SK-N-SH (cell line): ENCODE data around the gene NR2F1. TPM values are rescaled to one million over a fixed set of nuclear protein-coding genes. Genes with fewer than 3 reads are reported as not detected.

ENCODE experiments used
- CTCF ChIA-PET: fragments of 300-600, 350-600 bp; formaldehyde crosslinking; extraction: SDS; loops from one replicate; lab custom pipeline; 2021; lab: Yijun Ruan, JAX
- POLR2A ChIA-PET: fragments of 350-600 bp; sonication (Branson Sonifier 250); formaldehyde crosslinking; extraction: SDS; loops from one replicate; lab custom pipeline; 2020; ENCODE audit warnings: antibody characterized with exemption, inconsistent platforms; lab: Yijun Ruan, JAX
- DNase-seq: peaks from one replicate; pipeline ENCODE4 v3.0.0; 2012
- H2AFZ ChIP-seq: fragments of 200-600 bp; sonication (generic); 2 replicates; pipeline ENCODE4 v1.8.1; 2016; ENCODE audit warnings: antibody characterized with exemption, mild to moderate bottlenecking, low read depth
- H3F3A ChIP-seq: fragments of 200-600 bp; sonication (generic); replicated peaks from 2 replicates; pipeline ENCODE3; 2016; ENCODE audit warnings: antibody characterized with exemption, mild to moderate bottlenecking; ENCODE audit not compliant: insufficient read depth
- H3K27ac ChIP-seq, 2 experiments: fragments of 200-500 bp in 1 of 2; fragments of 200-600 bp in 1 of 2; sonication (Bioruptor generic) in 1 of 2; sonication (generic), shearing (Covaris generic) in 1 of 2; 2 replicates each; pipeline versions ENCODE4 v1.5.1 to v1.6.1; 2014 to 2016; ENCODE audit warnings: low read depth in 2 of 2, inconsistent platforms in 1 of 2, low read length in 1 of 2, mild to moderate bottlenecking in 1 of 2, mixed read lengths in 1 of 2
- H3K27me3 ChIP-seq: fragments of 200-600 bp; sonication (generic), shearing (Covaris generic); 2 replicates; pipeline ENCODE4 v1.6.1; 2016; ENCODE audit warnings: mixed run types; ENCODE audit not compliant: insufficient read depth
- H3K36me3 ChIP-seq, 2 experiments: fragments of 200-500 bp in 1 of 2; fragments of 200-600 bp in 1 of 2; sonication (Bioruptor generic) in 1 of 2; sonication (generic) in 1 of 2; replicated peaks in 1 of 2; 2 replicates each; pipeline versions ENCODE3 to v1.5.1; 2014 to 2016; ENCODE audit warnings: low read length in 1 of 2, mild to moderate bottlenecking in 1 of 2; ENCODE audit not compliant: insufficient read depth in 2 of 2, control insufficient read depth in 1 of 2
- H3K4me1 ChIP-seq, 2 experiments: fragments of 200-500 bp in 1 of 2; fragments of 200-600 bp in 1 of 2; sonication (Bioruptor generic) in 1 of 2; sonication (generic), shearing (Covaris generic) in 1 of 2; 2 replicates each; pipeline versions ENCODE4 v1.5.1 to v1.6.1; 2014 to 2016; ENCODE audit warnings: low read depth in 1 of 2, low read length in 1 of 2, mixed run types in 1 of 2; ENCODE audit not compliant: insufficient read depth in 2 of 2, control insufficient read depth in 1 of 2
- H3K4me2 ChIP-seq: fragments of 200-600 bp; sonication (generic), shearing (Covaris generic); 2 replicates; pipeline ENCODE4 v1.6.1; 2017; ENCODE audit warnings: mixed run types
- H3K4me3 ChIP-seq, 2 experiments: fragments of 200-500 bp in 1 of 2; fragments of 200-600 bp in 1 of 2; sonication (Bioruptor generic) in 1 of 2; sonication (generic), shearing (Covaris generic) in 1 of 2; 2 replicates each; pipeline versions ENCODE4 v1.5.1 to v1.8.1; 2014 to 2016; ENCODE audit warnings: low read depth in 2 of 2, inconsistent platforms in 1 of 2, low read length in 1 of 2, mild to moderate bottlenecking in 1 of 2, mixed read lengths in 1 of 2, moderate library complexity in 1 of 2
- H3K79me2 ChIP-seq: fragments of 200-600 bp; sonication (generic); 2 replicates; pipeline ENCODE4 v1.8.1; 2017; ENCODE audit warnings: mild to moderate bottlenecking; ENCODE audit not compliant: insufficient read depth
- H3K9ac ChIP-seq: fragments of 200-600 bp; sonication (generic); 2 replicates; pipeline ENCODE4 v1.6.1; 2017; ENCODE audit warnings: mixed run types
- H3K9me2 ChIP-seq: fragments of 200-600 bp; sonication (generic); 2 replicates; pipeline ENCODE4 v1.6.1; 2017; ENCODE audit warnings: mixed run types
- H3K9me3 ChIP-seq: fragments of 200-600 bp; sonication (generic); 2 replicates; pipeline ENCODE4 v1.6.1; 2017; ENCODE audit warnings: mixed run types, mild to moderate bottlenecking, moderate library complexity
- H4K20me1 ChIP-seq: fragments of 200-600 bp; sonication (generic); 2 replicates; pipeline ENCODE4 v1.6.1; 2017; ENCODE audit warnings: mild to moderate bottlenecking, mixed run types; ENCODE audit not compliant: insufficient read depth
- EP300 ChIP-seq, 2 experiments: IDR thresholded peaks; 2 replicates each; pipeline versions ENCODE4 v1.4.0 to v1.6.1; 2012; ENCODE audit warnings: borderline replicate concordance in 1 of 2, low read depth in 1 of 2, low read length in 1 of 2
- FOSL2 ChIP-seq: IDR thresholded peaks from 2 replicates; pipeline ENCODE4 v1.4.0; 2012; ENCODE audit warnings: low read depth, mild to moderate bottlenecking, moderate library complexity, borderline replicate concordance
- GATA2 ChIP-seq: sonication (generic); formaldehyde crosslinking; IDR thresholded peaks from 2 replicates; pipeline ENCODE4 v1.5.0; 2020; ENCODE audit warnings: mild to moderate bottlenecking, missing genetic modification reagents
- JUND ChIP-seq: IDR thresholded peaks from 2 replicates; pipeline ENCODE4 v1.4.0; 2012
- POLR2AphosphoS5 ChIP-seq: IDR thresholded peaks from 2 replicates; pipeline ENCODE4 v1.6.1; 2012; ENCODE audit warnings: low read depth, low read length
- RAD21 ChIP-seq: IDR thresholded peaks from 2 replicates; pipeline ENCODE4 v1.6.1; 2012; ENCODE audit warnings: mild to moderate bottlenecking, low read length
- RCOR1 ChIP-seq: fragments of 150-350 bp; IDR thresholded peaks from 2 replicates; pipeline ENCODE4 v1.6.1; 2017; ENCODE audit warnings: antibody characterized with exemption, low read length
- RXRA ChIP-seq: IDR thresholded peaks from 2 replicates; pipeline ENCODE4 v1.4.0; 2012; ENCODE audit warnings: low read depth, mild to moderate bottlenecking, borderline replicate concordance
- TEAD4 ChIP-seq: IDR thresholded peaks from 2 replicates; pipeline ENCODE4 v1.4.0; 2012; ENCODE audit warnings: mild to moderate bottlenecking, borderline replicate concordance; ENCODE audit not compliant: insufficient read depth
- WGBS: methylation state at CpG from one replicate; pipeline ENCODE4 v1.1.6; 2017; ENCODE audit warnings: low lambda C conversion rate; 5-methylcytosine and 5-hydroxymethylcytosine counted together
- polyA plus RNA-seq, 3 experiments: library from polyadenylated mRNA; depleted of rRNA; stranded (reverse); fragments of >200 nt; gene quantifications; 2 replicates each; pipeline ENCODE4 v1.2.3, GENCODE V29; 2012
- TF ChIP-seq, protein P1 (sequence below): fragments of 150-350 bp; IDR thresholded peaks from 2 replicates; pipeline ENCODE4 v1.6.1; 2016; ENCODE audit warnings: mild to moderate bottlenecking, low read depth, low read length
- TF ChIP-seq, protein P2 (sequence below): IDR thresholded peaks from 2 replicates; pipeline ENCODE4 v1.6.1; 2012; ENCODE audit warnings: mild to moderate bottlenecking, low read depth, low read length, moderate library complexity
- TF ChIP-seq, protein P3 (sequence below): fragments of 150-350 bp; IDR thresholded peaks from 2 replicates; pipeline ENCODE4 v1.6.1; 2017; ENCODE audit warnings: antibody characterized with exemption, low read length, low read depth, borderline replicate concordance
- TF ChIP-seq, protein P4 (sequence below): IDR thresholded peaks from 2 replicates; pipeline ENCODE4 v1.4.0; 2012; ENCODE audit warnings: low read depth

NR2F1 gene
- polyA plus RNA-seq, 1 of the 3 experiments (the other 2 are of a cell fraction), result 47.1 TPM

DNA sequence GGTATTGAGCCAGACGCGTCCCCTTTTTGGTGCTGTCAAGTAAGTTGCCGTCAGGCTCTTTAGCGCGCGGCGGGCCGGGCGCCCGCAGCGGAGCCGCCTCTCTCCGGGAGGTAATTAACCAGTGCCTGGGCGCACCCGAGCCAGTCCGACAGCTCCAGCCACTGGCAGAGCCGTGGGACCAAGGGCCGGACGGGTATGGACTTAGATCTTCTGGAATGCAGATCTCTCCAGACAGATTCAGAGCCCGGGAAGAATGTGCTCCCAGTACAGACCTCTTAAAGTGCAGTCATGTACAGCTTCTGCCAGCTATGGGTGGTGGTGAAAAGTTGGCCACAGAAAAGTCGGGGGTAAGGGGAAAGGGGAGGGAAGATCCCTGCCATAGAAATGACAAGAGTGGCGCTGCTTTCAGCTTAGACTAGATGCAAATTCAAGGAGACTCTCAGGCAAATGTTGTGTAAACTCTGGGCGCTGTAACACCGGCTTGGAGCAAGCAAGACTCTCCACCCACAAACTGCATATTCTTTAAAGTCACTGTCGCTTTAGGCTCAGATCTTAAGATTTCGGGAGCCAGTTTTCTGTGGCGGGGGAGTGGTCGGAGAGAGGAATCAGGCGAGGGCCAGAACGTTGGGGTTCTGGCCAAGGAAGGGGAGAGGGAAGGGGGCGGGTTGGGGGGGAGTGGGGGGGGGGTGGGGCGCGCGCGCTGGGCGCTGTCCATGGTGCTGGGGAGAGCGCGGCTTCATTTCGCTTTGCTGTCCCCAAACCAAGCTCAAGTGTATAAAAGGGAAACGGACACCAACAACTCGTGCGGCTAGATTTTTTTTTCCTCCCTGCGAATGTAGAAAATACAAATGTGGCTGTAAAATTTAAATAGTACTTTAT is 29.2 kb downstream of the NR2F1 start (continued):
- TF ChIP-seq, protein P1, sequence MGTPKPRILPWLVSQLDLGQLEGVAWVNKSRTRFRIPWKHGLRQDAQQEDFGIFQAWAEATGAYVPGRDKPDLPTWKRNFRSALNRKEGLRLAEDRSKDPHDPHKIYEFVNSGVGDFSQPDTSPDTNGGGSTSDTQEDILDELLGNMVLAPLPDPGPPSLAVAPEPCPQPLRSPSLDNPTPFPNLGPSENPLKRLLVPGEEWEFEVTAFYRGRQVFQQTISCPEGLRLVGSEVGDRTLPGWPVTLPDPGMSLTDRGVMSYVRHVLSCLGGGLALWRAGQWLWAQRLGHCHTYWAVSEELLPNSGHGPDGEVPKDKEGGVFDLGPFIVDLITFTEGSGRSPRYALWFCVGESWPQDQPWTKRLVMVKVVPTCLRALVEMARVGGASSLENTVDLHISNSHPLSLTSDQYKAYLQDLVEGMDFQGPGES, result no peak
- TF ChIP-seq, protein P2, sequence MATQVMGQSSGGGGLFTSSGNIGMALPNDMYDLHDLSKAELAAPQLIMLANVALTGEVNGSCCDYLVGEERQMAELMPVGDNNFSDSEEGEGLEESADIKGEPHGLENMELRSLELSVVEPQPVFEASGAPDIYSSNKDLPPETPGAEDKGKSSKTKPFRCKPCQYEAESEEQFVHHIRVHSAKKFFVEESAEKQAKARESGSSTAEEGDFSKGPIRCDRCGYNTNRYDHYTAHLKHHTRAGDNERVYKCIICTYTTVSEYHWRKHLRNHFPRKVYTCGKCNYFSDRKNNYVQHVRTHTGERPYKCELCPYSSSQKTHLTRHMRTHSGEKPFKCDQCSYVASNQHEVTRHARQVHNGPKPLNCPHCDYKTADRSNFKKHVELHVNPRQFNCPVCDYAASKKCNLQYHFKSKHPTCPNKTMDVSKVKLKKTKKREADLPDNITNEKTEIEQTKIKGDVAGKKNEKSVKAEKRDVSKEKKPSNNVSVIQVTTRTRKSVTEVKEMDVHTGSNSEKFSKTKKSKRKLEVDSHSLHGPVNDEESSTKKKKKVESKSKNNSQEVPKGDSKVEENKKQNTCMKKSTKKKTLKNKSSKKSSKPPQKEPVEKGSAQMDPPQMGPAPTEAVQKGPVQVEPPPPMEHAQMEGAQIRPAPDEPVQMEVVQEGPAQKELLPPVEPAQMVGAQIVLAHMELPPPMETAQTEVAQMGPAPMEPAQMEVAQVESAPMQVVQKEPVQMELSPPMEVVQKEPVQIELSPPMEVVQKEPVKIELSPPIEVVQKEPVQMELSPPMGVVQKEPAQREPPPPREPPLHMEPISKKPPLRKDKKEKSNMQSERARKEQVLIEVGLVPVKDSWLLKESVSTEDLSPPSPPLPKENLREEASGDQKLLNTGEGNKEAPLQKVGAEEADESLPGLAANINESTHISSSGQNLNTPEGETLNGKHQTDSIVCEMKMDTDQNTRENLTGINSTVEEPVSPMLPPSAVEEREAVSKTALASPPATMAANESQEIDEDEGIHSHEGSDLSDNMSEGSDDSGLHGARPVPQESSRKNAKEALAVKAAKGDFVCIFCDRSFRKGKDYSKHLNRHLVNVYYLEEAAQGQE, result peak; percentile 94
- no peak for TF ChIP-seq JUND

DNA sequence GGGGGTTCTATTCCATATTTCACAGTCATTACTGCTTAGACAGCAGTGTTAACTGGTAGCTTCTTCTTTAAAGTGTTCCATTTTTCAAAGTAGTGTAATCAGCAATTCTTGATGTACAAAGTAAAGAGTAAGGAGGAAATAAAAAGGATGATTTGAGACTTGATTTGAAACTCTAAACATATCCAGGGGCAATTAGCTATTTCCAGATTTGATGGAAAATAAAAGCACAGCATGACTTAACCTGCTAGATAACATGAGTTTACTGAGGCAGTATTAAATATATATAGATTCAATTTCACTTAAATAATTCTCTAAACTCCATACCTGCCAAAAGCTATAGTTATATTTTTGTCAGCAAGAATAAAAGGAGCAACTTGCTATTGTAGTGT is 29.8 kb downstream of the NR2F1 start:
- ChIA-PET CTCF (interaction anchor here (0.6 to 3.0 kb wide), 8 partner anchors 8 to 427 kb away, joined by 3 to 28 read pairs (median 3); partner anchors contain the start of gene NR2F1), POLR2A (no interaction called here)
- Histone ChIP-seq H3K9ac (no peak overlapping the region), H3K9me3 (no peaks in the 10 kb centered on the region), H3K4me2 (peak overlapping the region; percentile 63; the same call in 1 of the 2 replicates), H4K20me1 (no peaks in the 10 kb centered on the region), H3K36me3 (no peaks in the 10 kb centered on the region), H2AFZ (no peak overlapping the region), H3K27ac (no peak overlapping the region), H3K4me3 (peak overlapping the region in 1 of 2 experiments; percentile 42; a peak in 2 of 4 replicates), H3K4me1 (peaks cover 0 to 8% of the 10 kb centered on the region in 2 experiments; a peak in 3 of 4 replicates), H3F3A (no peaks in the 10 kb centered on the region), H3K79me2 (no peaks in the 10 kb centered on the region), H3K9me2 (no peaks in the 10 kb centered on the region), H3K27me3 (peaks cover 6% of the 10 kb centered on the region)
- TF ChIP-seq RCOR1 (no peak), GATA2 (CRISPR knock-in tag) (no peak), RAD21 (no peak), RXRA (no peak)
- DNase-seq, result no peak

DNA sequence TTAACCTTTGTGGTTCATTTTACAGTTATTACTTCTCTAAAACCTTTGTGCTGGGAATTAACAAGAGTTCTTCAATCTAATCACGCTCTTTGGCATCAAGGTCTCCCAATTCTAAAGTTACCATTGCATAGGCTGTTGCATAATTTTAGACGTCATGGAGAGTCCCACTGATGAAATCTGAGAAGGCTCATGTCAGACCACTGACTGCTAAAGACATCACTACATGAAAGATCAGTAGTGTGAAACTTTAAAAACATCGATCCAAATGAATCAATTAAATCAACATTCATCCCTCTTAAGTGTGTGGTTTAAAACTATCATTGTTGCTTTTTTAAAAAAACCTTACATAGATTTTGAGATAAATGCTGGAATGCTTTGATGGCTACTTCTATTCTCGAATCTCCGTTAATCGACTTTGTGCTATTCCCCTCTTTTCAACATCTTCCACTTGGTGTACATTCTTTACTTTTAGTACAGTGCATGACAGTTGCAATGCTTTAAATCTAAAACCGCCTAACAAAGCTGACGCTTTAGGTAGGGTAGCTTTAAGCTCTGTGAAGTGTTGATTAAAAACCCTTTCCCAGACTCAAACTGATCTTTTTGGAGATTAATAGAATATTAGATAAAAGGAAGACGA is 33.6 kb downstream of the NR2F1 start:
- Histone ChIP-seq H3K27me3 (no peaks in the 10 kb centered on the region; the same call in 1 of the 2 replicates), H3K9me3 (no peaks in the 10 kb centered on the region), H3K4me3 (no peak overlapping the region), H3K36me3 (no peaks in the 10 kb centered on the region), H3K27ac (no peak overlapping the region), H3K9ac (no peak overlapping the region), H3K4me2 (no peak overlapping the region), H3F3A (peaks cover 5% of the 10 kb centered on the region), H2AFZ (no peak overlapping the region), H4K20me1 (no peaks in the 10 kb centered on the region), H3K79me2 (no peaks in the 10 kb centered on the region), H3K4me1 (peaks cover 0 to 5% of the 10 kb centered on the region in 2 experiments; a peak in 3 of 4 replicates), H3K9me2 (no peaks in the 10 kb centered on the region)
- CTCF ChIA-PET, result interaction anchor here (1.3 kb wide), 1 partner anchor 185 kb away, joined by 4 read pairs; no protein-coding TSS in a partner anchor
- POLR2A ChIA-PET, result no interaction called here
- DNase-seq, result no peak
- TF ChIP-seq FOSL2 (no peak), POLR2AphosphoS5 (no peak), TEAD4 (no peak), EP300 (IDR thresholded peaks at IDR 0.05; ENCODE audit: borderline replicate concordance in 1 of 2, low read depth in 1 of 2, low read length in 1 of 2) (no peak)
- TF ChIP-seq, protein P3, sequence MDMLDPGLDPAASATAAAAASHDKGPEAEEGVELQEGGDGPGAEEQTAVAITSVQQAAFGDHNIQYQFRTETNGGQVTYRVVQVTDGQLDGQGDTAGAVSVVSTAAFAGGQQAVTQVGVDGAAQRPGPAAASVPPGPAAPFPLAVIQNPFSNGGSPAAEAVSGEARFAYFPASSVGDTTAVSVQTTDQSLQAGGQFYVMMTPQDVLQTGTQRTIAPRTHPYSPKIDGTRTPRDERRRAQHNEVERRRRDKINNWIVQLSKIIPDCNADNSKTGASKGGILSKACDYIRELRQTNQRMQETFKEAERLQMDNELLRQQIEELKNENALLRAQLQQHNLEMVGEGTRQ, result no peak
- TF ChIP-seq, protein P4, sequence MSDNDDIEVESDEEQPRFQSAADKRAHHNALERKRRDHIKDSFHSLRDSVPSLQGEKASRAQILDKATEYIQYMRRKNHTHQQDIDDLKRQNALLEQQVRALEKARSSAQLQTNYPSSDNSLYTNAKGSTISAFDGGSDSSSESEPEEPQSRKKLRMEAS, result no peak
- 89% methylated on average over 9 of the region's 9 CpGs for WGBS
